Fibroblast of lung (primary cell): ENCODE results near the gene GNAS. TPM values are rescaled to one million over a fixed set of nuclear protein-coding genes. Genes with fewer than 3 reads are reported as not detected.

Experiments used
- DNase-seq, 2 donors: peaks; one replicate each; pipeline versions ENCODE4 v3.0.0 to v3.0.0-alpha.2; 2010; ENCODE audit warnings: low read depth in 2 of 2
- H2AFZ ChIP-seq: 2 replicates; pipeline ENCODE4 v1.5.1; 2012; ENCODE audit warnings: low read length, control low read depth, inconsistent platforms
- H3K27ac ChIP-seq: 2 replicates; pipeline ENCODE4 v1.5.1; 2011; ENCODE audit warnings: low read length, control low read depth; ENCODE audit not compliant: insufficient read depth
- H3K27me3 ChIP-seq: 2 replicates; pipeline ENCODE4 v1.5.1; 2011; ENCODE audit warnings: mild to moderate bottlenecking, low read length; ENCODE audit not compliant: control insufficient read depth, insufficient read depth
- H3K36me3 ChIP-seq: 2 replicates; pipeline ENCODE4 v1.5.1; 2011; ENCODE audit warnings: low read length; ENCODE audit not compliant: control insufficient read depth, insufficient read depth
- H3K4me1 ChIP-seq: 2 replicates; pipeline ENCODE4 v1.5.1; 2011; ENCODE audit warnings: low read length; ENCODE audit not compliant: control insufficient read depth, insufficient read depth; ENCODE audit errors: extremely low read depth
- H3K4me2 ChIP-seq: 2 replicates; pipeline ENCODE4 v1.5.1; 2011; ENCODE audit warnings: low read length, control low read depth; ENCODE audit not compliant: insufficient read depth; ENCODE audit errors: extremely low read depth
- H3K4me3 ChIP-seq, 4 experiments: fragments of 200-600 bp in 1 of 4; sonication (generic) in 1 of 4; replicated peaks in 1 of 4; 2 replicates each; pipeline ENCODE4 v1.5.1; 2011 to 2016; ENCODE audit warnings: low read length in 4 of 4, low read depth in 3 of 4, mild to moderate bottlenecking in 3 of 4, control low read depth in 2 of 4, inconsistent platforms in 1 of 4, mixed read lengths in 1 of 4; ENCODE audit not compliant: insufficient read depth in 1 of 4; ENCODE audit errors: control extremely low read depth in 1 of 4
- H3K79me2 ChIP-seq: 2 replicates; pipeline ENCODE4 v1.5.1; 2012; ENCODE audit warnings: mild to moderate bottlenecking, low read length, inconsistent platforms; ENCODE audit not compliant: control insufficient read depth, insufficient read depth
- H3K9ac ChIP-seq: 2 replicates; pipeline ENCODE4 v1.5.1; 2011; ENCODE audit warnings: mild to moderate bottlenecking, low read length, control low read depth; ENCODE audit not compliant: insufficient read depth
- H3K9me3 ChIP-seq: 2 replicates; pipeline ENCODE4 v1.5.1; 2012; ENCODE audit warnings: low read depth, low read length; ENCODE audit not compliant: control insufficient read depth, insufficient read depth
- H4K20me1 ChIP-seq: 2 replicates; pipeline ENCODE4 v1.5.1; 2011; ENCODE audit warnings: low read length; ENCODE audit not compliant: control insufficient read depth, insufficient read depth; ENCODE audit errors: extremely low read depth
- CTCF ChIP-seq, 2 donors: IDR thresholded peaks in 1 of 2; conservative IDR thresholded peaks in 1 of 2; 1 replicate in 1 of 2; 2 replicates in 1 of 2; pipeline ENCODE4 v1.5.1; 2011 to 2012; ENCODE audit warnings: low read length in 2 of 2, control low read depth in 1 of 2, inconsistent platforms in 1 of 2, low read depth in 1 of 2, mild to moderate bottlenecking in 1 of 2
- EZH2 ChIP-seq: IDR thresholded peaks from 2 replicates; pipeline ENCODE4 v1.5.1; 2012; ENCODE audit warnings: low read length, control low read depth, mild to moderate bottlenecking; ENCODE audit errors: missing control alignments
- polyA plus RNA-seq, 2 donors: library from polyadenylated mRNA; depleted of rRNA in 1 of 2; stranded (reverse) in 1 of 2; unstranded in 1 of 2; fragments of >200 nt; gene quantifications; 2 replicates each; pipeline ENCODE4 v1.2.1, GENCODE V29; 2011 to 2012; ENCODE audit warnings: missing spikeins in 1 of 2
- total RNA-seq: library from RNA; depleted of rRNA; stranded (reverse); fragments of >200 nt; gene quantifications from 2 replicates; pipeline ENCODE4 v1.2.1, GENCODE V29; 2014

Gene GNAS
- total and polyA plus RNA-seq, 2 donors (not counting 1 experiment from before 2014, with no cell fraction given), result 421 to 1,357 TPM

- no peaks in the 10 kb centered on the region for H3K36me3 ChIP-seq
- no peaks in the 10 kb centered on the region for H3K4me1 ChIP-seq
- H3K27ac ChIP-seq, result no peak overlapping the region
- no peak for TF ChIP-seq CTCF (conservative IDR thresholded peaks at IDR 0.05 in 1 of 2, IDR thresholded peaks at IDR 0.05 in 1 of 2; ENCODE audit: low read depth in 1 of 2, low read length in 2 of 2)
- TF ChIP-seq EZH2, result no peak
- no peak overlapping the region for H2AFZ ChIP-seq
- H4K20me1 ChIP-seq, result no peaks in the 10 kb centered on the region
- DNase-seq, result no peak
- H3K4me2 ChIP-seq, result no peak overlapping the region
- peaks cover 2% of the 10 kb centered on the region for H3K27me3 ChIP-seq
- H3K79me2 ChIP-seq, result no peaks in the 10 kb centered on the region
- no peaks in the 10 kb centered on the region for H3K9me3 ChIP-seq
- H3K9ac ChIP-seq, result no peak overlapping the region
- no peak overlapping the region for H3K4me3 ChIP-seq
Observed at GRCh38 chr20:58874469-58874868, 22.0 kb downstream of the GNAS start.

DNA sequence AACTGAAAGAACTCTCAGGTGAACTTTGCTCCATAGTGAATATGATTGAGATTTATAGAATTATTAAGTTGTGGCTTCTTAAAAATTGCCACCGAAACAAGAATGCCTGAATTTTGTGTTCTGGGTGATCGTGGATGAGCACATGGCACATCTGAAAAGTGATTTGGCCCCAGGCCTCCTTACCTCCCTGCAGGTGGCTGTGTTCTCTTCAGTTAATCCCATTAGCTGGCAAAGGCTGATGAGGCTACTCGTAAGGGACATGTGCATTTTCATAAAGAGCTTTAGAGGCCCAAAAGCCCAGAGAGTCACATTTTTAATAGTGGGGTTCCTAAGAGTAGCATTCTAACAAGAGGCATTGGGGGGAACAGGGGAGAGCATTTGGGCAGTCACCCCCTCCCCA is 22.6 kb downstream of the GNAS start:
- H3K79me2 ChIP-seq, result no peaks in the 10 kb centered on the region
- H3K9ac ChIP-seq, result no peak overlapping the region
- no peak overlapping the region for H3K4me3 ChIP-seq
- TF ChIP-seq EZH2, result no peak
- TF ChIP-seq CTCF (conservative IDR thresholded peaks at IDR 0.05 in 1 of 2, IDR thresholded peaks at IDR 0.05 in 1 of 2; ENCODE audit: low read depth in 1 of 2, low read length in 2 of 2), result no peak
- H3K27me3 ChIP-seq, result peaks cover 2% of the 10 kb centered on the region
- no peak overlapping the region for H2AFZ ChIP-seq
- no peaks in the 10 kb centered on the region for H3K36me3 ChIP-seq
- no peaks in the 10 kb centered on the region for H3K9me3 ChIP-seq
- no peaks in the 10 kb centered on the region for H4K20me1 ChIP-seq
- H3K4me2 ChIP-seq, result no peak overlapping the region
- no peaks in the 10 kb centered on the region for H3K4me1 ChIP-seq
- no peak for DNase-seq
- H3K27ac ChIP-seq, result no peak overlapping the region

DNA sequence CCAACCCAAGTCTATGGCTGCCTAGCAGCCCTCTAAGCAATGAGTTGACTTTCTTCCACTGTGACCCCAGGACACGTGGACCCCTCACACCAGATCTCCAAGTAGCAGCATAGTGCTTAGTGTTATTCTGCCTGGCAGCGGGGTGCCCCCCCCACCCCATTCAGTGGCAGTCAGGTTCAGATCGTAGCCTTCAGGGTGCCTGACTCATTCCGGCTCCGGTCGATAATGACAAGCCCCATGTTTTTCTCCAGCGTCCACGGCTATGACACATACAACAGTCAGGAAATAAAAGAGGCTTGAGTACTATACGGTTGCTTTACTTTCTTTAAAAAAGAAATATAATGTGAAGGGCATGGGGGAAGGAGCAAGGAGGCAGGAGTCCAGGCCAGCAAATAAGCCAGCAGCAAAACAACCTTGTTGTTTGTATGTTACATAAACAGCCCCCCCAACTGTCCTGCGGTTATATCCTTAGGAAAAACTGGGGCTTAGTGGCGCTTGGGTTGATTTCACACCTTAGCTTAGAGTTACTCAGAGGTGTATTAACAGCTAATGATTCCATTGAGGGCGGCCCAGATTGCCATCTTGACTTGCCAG is 23.1 kb downstream of the GNAS start:
- Histone ChIP-seq H3K9ac (no peak overlapping the region), H3K4me1 (no peaks in the 10 kb centered on the region), H3K79me2 (no peaks in the 10 kb centered on the region), H3K36me3 (no peaks in the 10 kb centered on the region), H3K4me3 (no peak overlapping the region), H3K27me3 (peaks cover 2% of the 10 kb centered on the region), H2AFZ (no peak overlapping the region), H4K20me1 (no peaks in the 10 kb centered on the region), H3K4me2 (no peak overlapping the region), H3K9me3 (no peaks in the 10 kb centered on the region), H3K27ac (no peak overlapping the region)
- DNase-seq, result peak in 1 of 2 donors; percentile 76
- TF ChIP-seq CTCF (conservative IDR thresholded peaks at IDR 0.05 in 1 of 2, IDR thresholded peaks at IDR 0.05 in 1 of 2; ENCODE audit: low read depth in 1 of 2, low read length in 2 of 2) (no peak), EZH2 (no peak)
